ENCODE measurements around the gene PQBP1.
A peak's percentile ranks its signal among the peaks of the same experiment; 100 is the strongest.

- peak; percentile 32 to 58 (median 46) for TF ChIP-seq CTCF (IDR thresholded peaks at IDR 0.05)
- TF ChIP-seq POLR2A (IDR thresholded peaks at IDR 0.05) = no peak
Measured at GRCh38 chrX:48891402-48892288, 6.1 kb upstream of the PQBP1 start.

All from right lobe of liver (tissue), 4 donors.